Heart left ventricle (tissue), 16 donors: ENCODE data around the gene ASTN2. TPM values are rescaled to one million over a fixed set of nuclear protein-coding genes. Genes with fewer than 3 reads are reported as not detected.

Experiments
- ATAC-seq, 4 donors: fragments of 200-7000 bp; cut with Tn5 transposase; one replicate each; pipeline ENCODE4 v1.9.1; 2020 to 2022; ENCODE audit warnings: moderate library complexity in 4 of 4, mild to moderate bottlenecking in 3 of 4, moderate number of reproducible peaks in 1 of 4
- DNase-seq, 5 donors: peaks; one replicate each; pipeline ENCODE4 v3.0.0-alpha.2; 2020
- H3K27ac ChIP-seq, 12 donors: fragments of 200-600 bp; sonication (generic) in 4 of 12; one replicate each; pipeline versions ENCODE4 v1.5.0 to v1.8.0; 2016 to 2022; ENCODE audit warnings: mild to moderate bottlenecking in 2 of 12
- H3K27me3 ChIP-seq, 9 donors: fragments of 200-600 bp; sonication (generic) in 2 of 9; one replicate each; pipeline versions ENCODE4 v1.5.1 to v1.8.0; 2016 to 2022; ENCODE audit warnings: mild to moderate bottlenecking in 3 of 9
- H3K36me3 ChIP-seq, 9 donors: fragments of 200-600 bp; sonication (generic) in 2 of 9; one replicate each; pipeline versions ENCODE4 v1.5.0 to v1.8.0; 2018 to 2022; ENCODE audit warnings: mild to moderate bottlenecking in 2 of 9
- H3K4me1 ChIP-seq, 12 donors: fragments of 200-600 bp; sonication (generic) in 4 of 12; one replicate each; pipeline versions ENCODE4 v1.5.0 to v1.8.0; 2016 to 2022; ENCODE audit warnings: mild to moderate bottlenecking in 3 of 12
- H3K4me3 ChIP-seq, 12 donors: fragments of 200-600 bp; sonication (generic) in 4 of 12; one replicate each; pipeline versions ENCODE4 v1.5.0 to v1.8.0; 2017 to 2022; ENCODE audit warnings: mild to moderate bottlenecking in 9 of 12, moderate library complexity in 4 of 12
- H3K9me3 ChIP-seq, 12 donors: fragments of 200-600 bp; sonication (generic) in 4 of 12; one replicate each; pipeline versions ENCODE4 v1.5.0 to v1.8.0; 2016 to 2022; ENCODE audit warnings: mild to moderate bottlenecking in 1 of 12
- CTCF ChIP-seq, 12 donors: fragments of 200-600 bp; sonication (generic) in 4 of 12; IDR thresholded peaks; one replicate each; pipeline versions ENCODE4 v1.5.0 to v1.8.0; 2018 to 2022; ENCODE audit warnings: antibody characterized with exemption in 12 of 12, mild to moderate bottlenecking in 5 of 12
- POLR2A ChIP-seq, 2 donors: fragments of 450-650 bp; IDR thresholded peaks; one replicate each; pipeline ENCODE4 v1.6.1; 2017; ENCODE audit warnings: antibody characterized with exemption in 2 of 2, mild to moderate bottlenecking in 2 of 2, moderate library complexity in 2 of 2
- WGBS, 4 donors: extraction: QIAGEN DNeasy Blood & Tissue Kit in 2 of 4; methylation state at CpG; one replicate each; pipeline versions ENCODE4 v1.1.5 to v1.1.7; 2013 to 2018; 5-methylcytosine and 5-hydroxymethylcytosine counted together
- intact Hi-C, 10 donors: fragments of 100-400 bp; cut with DNase I; formaldehyde crosslinking; loops; one replicate each; pipeline versions ENCODE4 v1.11.1 to v1.14.2; 2022
- polyA plus RNA-seq, 2 donors: library from polyadenylated mRNA; stranded (reverse); fragments of 200-250 nt; gene quantifications; one replicate each; pipeline ENCODE4 v1.2.3, GENCODE V29; 2013
- total RNA-seq, 9 donors: library from RNA; depleted of rRNA in 2 of 9; stranded (reverse); fragments of >200 nt in 2 of 9; fragmentation: NEBNext Ultra II Directional in 3 of 9; extraction: Animal tissue kit (Norgen Biotek cat#: 25700) in 3 of 9; gene quantifications; one replicate each; pipeline versions ENCODE4 v1.1.0 to v1.2.4, GENCODE V29; 2016 to 2023
- donor health status: ischemic (EF 13 %, LVEDD 7.1; RV severe dilation, severe dysfunction).
- donor health status: healthy with polysubstance abuse.
- donor health status: DM: no; HTN: yes; CAD: no.
- donor health status: DM: no; HTN: no; CAD: no.
- donor health status: ischemic (EF 25% LVEDD 6.9; RV normal size, moderate dysfunction).
- donor health status: ischemic (EF 25% LVEDD 5.7; RV mildly dilated, moderate dysfunction).
- donor health status: healthy.
- donor health status: DM: yes; HTN: yes; CAD: no.
- donor health status: ischemic (EF 35%, LVEDD 5.7; RV mildly dilated, moderate dysfunction).
- donor health status: nonischemic (EF 11% LVEDD 7.7; RV severe dilation, severe dysfunction).
- donor health status: DM: yes; HTN: yes; CAD: no.
- donor health status: PGD.
- donor health status: ischemic (EF 29% LVEDD 5.4; RV normal size, mild dysfunction).
- donor health status: nonischemic (EF 23%, LVEDD 6.1; RV moderate dilation, normal function).

The ASTN2 gene
- total and polyA plus RNA-seq, 11 donors: 2.5 to 6.0 (median 3.5) TPM

- Histone ChIP-seq H3K27ac (no peak overlapping the region), H3K27me3 (no peaks in the 10 kb centered on the region), H3K36me3 (peaks cover 0 to 12% (median 2%) of the 10 kb centered on the region in 9 donors), H3K9me3 (peaks cover 0 to 3% (median 0%) of the 10 kb centered on the region in 12 donors), H3K4me3 (no peak overlapping the region), H3K4me1 (peaks cover 0 to 3% (median 0%) of the 10 kb centered on the region in 12 donors)
- no peak for TF ChIP-seq CTCF (IDR thresholded peaks at IDR 0.05)
- TF ChIP-seq POLR2A (IDR thresholded peaks at IDR 0.05): no peak
- intact Hi-C loops: no loop called here
- 78 to 88% (median 84%) methylated on average over 1 of the region's 1 CpG for WGBS, 4 donors
- no peak for ATAC-seq
- no peak for DNase-seq
Observed at GRCh38 chr9:116705531-116705930, 709.3 kb downstream of the ASTN2 start.

GRCh38 chr9:116704470-116704869, 710.4 kb downstream of the ASTN2 start:
- Histone ChIP-seq H3K27me3 (no peaks in the 10 kb centered on the region), H3K4me3 (no peak overlapping the region), H3K36me3 (peaks cover 0 to 22% (median 12%) of the 10 kb centered on the region in 9 donors), H3K27ac (no peak overlapping the region), H3K9me3 (peaks cover 0 to 3% (median 0%) of the 10 kb centered on the region in 12 donors), H3K4me1 (peaks cover 0 to 3% (median 0%) of the 10 kb centered on the region in 12 donors)
- intact Hi-C loops: no loop called here
- TF ChIP-seq CTCF (IDR thresholded peaks at IDR 0.05) (no peak), POLR2A (IDR thresholded peaks at IDR 0.05) (no peak)
- no peak for DNase-seq
- ATAC-seq: no peak

- Histone ChIP-seq H3K4me3 (no peak overlapping the region), H3K27ac (no peak overlapping the region), H3K36me3 (peaks cover 0 to 31% (median 20%) of the 10 kb centered on the region in 9 donors), H3K9me3 (peaks cover 0 to 3% (median 0%) of the 10 kb centered on the region in 12 donors), H3K4me1 (peaks cover 0 to 3% (median 0%) of the 10 kb centered on the region in 12 donors), H3K27me3 (no peaks in the 10 kb centered on the region)
- DNase-seq (no peak), ATAC-seq (no peak)
- 91 to 98% (median 96%) methylated on average over 3 of the region's 3 CpGs for WGBS, 4 donors
- intact Hi-C loops: no loop called here
- TF ChIP-seq CTCF (IDR thresholded peaks at IDR 0.05) (no peak), POLR2A (IDR thresholded peaks at IDR 0.05) (no peak)
Observed at GRCh38 chr9:116703634-116704033, 711.2 kb downstream of the ASTN2 start.

- Histone ChIP-seq H3K4me3 (no peak overlapping the region), H3K36me3 (peaks cover 0 to 43% (median 32%) of the 10 kb centered on the region in 9 donors), H3K27ac (no peak overlapping the region), H3K27me3 (no peaks in the 10 kb centered on the region), H3K9me3 (peaks cover 0 to 3% (median 0%) of the 10 kb centered on the region in 12 donors), H3K4me1 (peaks cover 0 to 4% (median 0%) of the 10 kb centered on the region in 12 donors)
- ATAC-seq: no peak
- no peak for TF ChIP-seq POLR2A (IDR thresholded peaks at IDR 0.05)
- no peak for TF ChIP-seq CTCF (IDR thresholded peaks at IDR 0.05)
- intact Hi-C loops: no loop called here
- DNase-seq: no peak
- 66 to 99% (median 94%) methylated on average over 2 of the region's 2 CpGs for WGBS, 4 donors
Observed at GRCh38 chr9:116701940-116702642, 712.8 kb downstream of the ASTN2 start.
